NT2/D1 (cell line): ENCODE measurements around the gene GPRC5A.

ENCODE experiments used
- DNase-seq: peaks from one replicate; pipeline ENCODE4 v3.0.0-alpha.2; 2011; ENCODE audit warnings: low read depth, low spot score
- H3K27me3 ChIP-seq: 2 replicates; pipeline ENCODE4 v1.6.0; 2011; ENCODE audit warnings: mild to moderate bottlenecking; ENCODE audit not compliant: insufficient read length, insufficient read depth
- H3K36me3 ChIP-seq: 2 replicates; pipeline ENCODE4 v1.6.1; 2011; ENCODE audit warnings: mild to moderate bottlenecking, low read length, mixed read lengths; ENCODE audit not compliant: insufficient read depth, insufficient read length
- H3K4me1 ChIP-seq: 2 replicates; pipeline ENCODE4 v1.5.1; 2011; ENCODE audit not compliant: insufficient read depth, insufficient read length
- H3K4me3 ChIP-seq: 2 replicates; pipeline ENCODE4 v1.5.1; 2011; ENCODE audit warnings: low read depth; ENCODE audit not compliant: insufficient read length
- H3K9ac ChIP-seq: 2 replicates; pipeline ENCODE4 v1.6.0; 2011; ENCODE audit warnings: low read depth; ENCODE audit not compliant: insufficient read length
- H3K9me3 ChIP-seq: 2 replicates; pipeline ENCODE4 v1.5.1; 2011; ENCODE audit warnings: mild to moderate bottlenecking, low read length; ENCODE audit not compliant: insufficient read depth
- SUZ12 ChIP-seq: IDR thresholded peaks from 2 replicates; pipeline ENCODE4 v1.6.1; 2011; ENCODE audit not compliant: insufficient read length, insufficient read depth; ENCODE audit errors: extremely low read depth
- YY1 ChIP-seq: IDR thresholded peaks from 2 replicates; pipeline ENCODE4 v1.6.1; 2011; ENCODE audit not compliant: insufficient read length, insufficient read depth
- ZNF274 ChIP-seq: IDR thresholded peaks from 2 replicates; pipeline ENCODE4 v1.6.1; 2011; ENCODE audit warnings: mild to moderate bottlenecking, low read depth, low read length

Gene GPRC5A

DNA sequence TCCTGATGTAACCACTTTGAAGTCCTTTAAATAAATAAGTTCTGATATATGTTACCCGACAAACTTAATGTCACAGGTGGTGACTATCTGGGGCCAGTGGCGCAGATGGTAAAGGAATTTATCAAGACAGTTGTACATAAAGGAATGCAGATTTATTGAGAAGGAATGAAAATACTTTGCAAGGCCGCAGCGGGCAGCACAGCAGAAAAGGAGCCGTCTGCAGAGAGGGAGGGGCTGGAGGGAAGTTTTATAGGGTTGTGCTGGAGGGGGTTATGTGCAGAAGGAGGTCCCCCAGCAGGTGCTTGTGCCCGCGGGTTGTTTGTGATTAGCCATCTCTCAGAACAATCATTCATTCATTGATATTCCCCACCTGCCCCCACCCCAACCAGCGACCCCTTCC, 43.2 kb downstream of the GPRC5A start:
- no peak overlapping the region for H3K4me3 ChIP-seq
- peaks cover 11% of the 10 kb centered on the region; the same call in 1 of the 2 replicates for H3K9me3 ChIP-seq
- TF ChIP-seq ZNF274 (no peak), SUZ12 (no peak), YY1 (no peak)
- no peaks in the 10 kb centered on the region for H3K27me3 ChIP-seq
- no peak for DNase-seq
- H3K9ac ChIP-seq = no peak overlapping the region
- no peaks in the 10 kb centered on the region for H3K36me3 ChIP-seq
- no peaks in the 10 kb centered on the region for H3K4me1 ChIP-seq

DNA sequence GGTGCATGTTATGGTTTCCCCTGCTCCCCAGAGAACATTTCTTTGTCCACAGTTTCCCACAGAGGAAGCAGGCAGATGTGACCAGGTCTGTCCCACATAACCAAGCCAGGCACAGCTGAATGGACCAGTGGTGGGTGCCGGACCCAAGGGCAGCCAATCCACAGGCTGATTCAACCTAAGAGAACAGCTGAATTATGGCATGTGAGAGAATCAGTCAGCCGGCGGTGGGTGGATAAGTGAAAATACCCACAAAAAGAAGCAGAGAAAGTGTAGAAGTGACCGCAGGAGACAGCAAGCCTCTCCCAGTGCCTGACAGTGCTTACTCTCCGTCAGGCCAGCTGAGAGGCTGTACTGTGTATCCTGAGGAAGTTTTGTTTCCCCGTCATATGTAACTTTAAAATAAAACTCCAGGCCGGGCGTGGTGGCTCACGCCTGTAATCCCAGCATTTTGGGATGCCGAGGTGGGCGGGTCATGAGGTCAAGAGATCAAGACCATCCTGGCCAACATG, 45.7 kb downstream of the GPRC5A start:
- no peaks in the 10 kb centered on the region for H3K27me3 ChIP-seq
- no peak overlapping the region for H3K9ac ChIP-seq
- H3K4me1 ChIP-seq = no peaks in the 10 kb centered on the region
- H3K4me3 ChIP-seq = no peak overlapping the region
- no peaks in the 10 kb centered on the region for H3K36me3 ChIP-seq
- no peak for TF ChIP-seq YY1
- TF ChIP-seq SUZ12 = no peak
- no peak for TF ChIP-seq ZNF274
- no peaks in the 10 kb centered on the region for H3K9me3 ChIP-seq
- DNase-seq = no peak

DNA sequence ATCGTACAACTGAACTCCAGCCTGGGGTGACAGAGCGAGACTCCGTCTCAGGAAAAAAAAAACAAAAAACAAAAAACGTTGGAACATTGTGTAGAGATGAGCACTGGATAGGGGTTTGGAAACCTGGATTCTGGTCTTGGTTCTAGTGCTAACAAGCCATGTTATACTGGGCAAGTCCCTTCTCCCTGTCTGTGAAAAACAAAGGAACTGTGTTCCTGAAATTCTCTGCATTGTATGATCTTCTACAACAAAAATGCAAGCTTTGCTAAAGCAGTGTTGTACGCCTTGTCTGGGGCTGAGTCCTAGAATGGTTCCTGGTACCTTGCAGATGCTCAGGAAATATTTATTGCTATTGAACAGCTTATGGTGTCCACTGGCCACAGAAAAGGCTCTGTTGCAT, 47.2 kb downstream of the GPRC5A start:
- no peak for DNase-seq
- Histone ChIP-seq H3K4me1 (no peaks in the 10 kb centered on the region), H3K27me3 (no peaks in the 10 kb centered on the region), H3K4me3 (no peak overlapping the region), H3K9me3 (no peaks in the 10 kb centered on the region), H3K9ac (no peak overlapping the region), H3K36me3 (no peaks in the 10 kb centered on the region)
- TF ChIP-seq ZNF274 (no peak), SUZ12 (no peak), YY1 (no peak)

DNA sequence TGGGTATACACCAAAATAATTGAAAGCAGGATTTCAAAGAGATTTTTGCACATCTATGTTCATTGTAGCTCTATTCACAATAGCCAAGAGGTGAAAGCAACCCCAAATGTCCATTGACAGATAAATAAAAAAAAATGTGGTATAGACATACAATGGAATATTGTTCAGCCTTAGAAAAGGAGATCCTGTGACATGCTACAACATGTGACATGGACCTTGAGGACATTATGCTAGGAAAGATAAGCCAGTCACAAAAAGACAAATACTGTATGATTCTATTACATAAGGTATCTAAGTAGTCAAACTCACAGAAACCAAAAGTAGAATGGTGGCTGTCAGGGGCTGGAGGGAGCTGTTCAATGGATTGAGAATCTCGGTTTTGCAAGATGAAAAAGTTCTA, 48.5 kb downstream of the GPRC5A start:
- Histone ChIP-seq H3K4me1 (no peaks in the 10 kb centered on the region), H3K9ac (no peak overlapping the region), H3K36me3 (no peaks in the 10 kb centered on the region), H3K27me3 (no peaks in the 10 kb centered on the region), H3K9me3 (no peaks in the 10 kb centered on the region), H3K4me3 (no peak overlapping the region)
- DNase-seq = no peak
- TF ChIP-seq YY1 = no peak
- TF ChIP-seq ZNF274 = no peak
- TF ChIP-seq SUZ12 = no peak

DNA sequence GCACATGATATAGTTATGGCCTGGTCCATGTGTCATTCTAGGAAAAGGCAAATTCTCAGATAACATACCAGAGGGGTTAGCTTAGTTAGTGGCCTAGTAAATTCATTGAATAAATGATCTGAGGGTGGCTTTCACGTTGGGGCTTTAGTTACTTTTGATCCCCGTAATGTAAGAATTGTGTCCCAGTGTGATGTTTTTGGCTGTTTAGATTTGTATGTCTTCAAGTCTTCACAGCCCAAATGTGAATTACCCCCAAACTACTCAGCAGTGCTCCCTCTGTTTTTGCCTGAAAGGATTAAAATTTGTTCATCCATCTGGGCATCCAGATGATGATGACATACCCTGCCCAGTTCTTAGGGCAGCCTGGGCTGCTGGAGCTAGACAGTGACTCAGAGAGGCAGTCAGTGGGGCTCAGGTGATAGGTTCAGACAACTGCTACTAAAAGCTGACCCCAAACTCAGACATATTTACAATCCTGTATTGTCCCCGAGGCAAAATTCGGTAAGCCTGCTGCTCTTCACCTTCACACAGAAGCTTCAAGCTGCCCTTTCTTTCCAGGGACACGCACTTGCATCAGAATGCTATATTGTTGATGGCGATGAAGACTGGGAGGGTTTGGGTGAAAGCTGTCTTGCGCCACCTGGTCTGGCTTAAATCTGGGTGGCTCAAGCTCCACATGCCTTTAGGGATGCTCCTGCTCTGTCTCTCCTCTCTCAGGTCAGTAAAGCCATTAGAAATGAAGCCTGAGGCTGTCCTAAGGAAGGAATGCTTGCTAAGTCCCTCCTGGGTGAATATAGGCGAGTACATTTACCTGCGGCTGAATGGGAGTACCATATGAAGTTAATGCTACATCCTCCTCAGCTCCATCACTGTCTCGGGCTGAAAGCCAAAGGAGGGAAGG, 50.3 kb downstream of the GPRC5A start:
- TF ChIP-seq SUZ12 (no peak), ZNF274 (no peak), YY1 (no peak)
- Histone ChIP-seq H3K4me1 (no peaks in the 10 kb centered on the region), H3K4me3 (no peak overlapping the region), H3K9ac (no peak overlapping the region), H3K36me3 (no peaks in the 10 kb centered on the region), H3K27me3 (no peaks in the 10 kb centered on the region), H3K9me3 (no peaks in the 10 kb centered on the region)
- DNase-seq = no peak

DNA sequence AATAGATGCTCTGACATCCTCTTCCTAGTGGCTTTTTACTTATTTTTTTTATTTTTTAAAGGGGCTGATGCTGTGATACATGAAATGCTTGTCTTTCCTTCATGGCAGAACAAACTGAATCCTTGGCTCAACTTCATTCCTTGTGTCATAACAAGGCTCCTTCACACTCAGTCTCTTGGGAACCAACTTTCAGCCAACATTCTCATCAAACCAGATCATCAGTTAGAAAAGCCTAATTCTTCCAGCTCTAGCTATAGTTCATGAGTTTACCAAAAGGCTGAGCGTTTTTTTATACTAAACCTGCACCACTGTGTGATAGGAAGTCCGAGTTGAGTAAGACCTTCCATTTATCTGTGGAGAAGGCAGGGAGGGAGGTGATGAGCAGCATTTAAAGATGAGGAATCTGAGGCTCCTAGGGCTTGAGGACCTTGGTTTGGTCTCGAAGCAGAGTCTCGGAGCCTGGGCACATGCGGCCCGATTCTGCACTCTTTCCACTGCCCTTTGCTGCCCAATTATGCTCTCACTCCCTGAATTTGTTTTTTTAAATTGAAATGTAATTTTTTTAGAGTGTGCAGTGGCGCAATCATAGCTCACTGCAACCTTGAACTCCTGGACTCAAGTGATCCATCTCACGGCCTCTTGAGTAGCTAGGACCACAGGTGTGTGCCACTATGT, 52.4 kb downstream of the GPRC5A start:
- Histone ChIP-seq H3K36me3 (no peaks in the 10 kb centered on the region), H3K9me3 (no peaks in the 10 kb centered on the region), H3K9ac (no peak overlapping the region), H3K4me3 (no peak overlapping the region), H3K27me3 (no peaks in the 10 kb centered on the region), H3K4me1 (no peaks in the 10 kb centered on the region)
- TF ChIP-seq SUZ12 (no peak), YY1 (no peak), ZNF274 (no peak)
- no peak for DNase-seq

DNA sequence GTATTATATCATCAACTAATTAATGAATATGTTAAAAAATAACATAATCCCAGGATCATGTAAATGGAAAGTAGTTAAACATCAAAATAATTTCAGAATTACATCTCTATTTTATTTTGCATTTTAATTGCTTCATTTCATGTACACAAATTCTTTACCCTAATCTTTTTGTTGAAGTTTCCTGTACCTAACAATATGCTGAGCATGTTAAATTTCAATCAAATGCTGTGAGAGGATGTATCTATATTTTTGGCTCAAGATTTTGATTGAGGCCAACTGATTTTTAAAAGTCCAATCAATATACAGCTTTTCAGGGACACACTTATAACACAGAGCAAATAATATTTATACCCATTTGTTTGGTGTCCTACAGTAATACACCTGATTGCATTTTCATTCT, 54.2 kb downstream of the GPRC5A start:
- Histone ChIP-seq H3K9me3 (no peaks in the 10 kb centered on the region), H3K36me3 (no peaks in the 10 kb centered on the region), H3K4me1 (no peaks in the 10 kb centered on the region), H3K9ac (no peak overlapping the region), H3K4me3 (no peak overlapping the region), H3K27me3 (no peaks in the 10 kb centered on the region)
- no peak for TF ChIP-seq ZNF274
- TF ChIP-seq SUZ12 = no peak
- no peak for TF ChIP-seq YY1
- no peak for DNase-seq
